Fibroblast of mammary gland (primary cell): ENCODE data around the gene P2RX2.

Source experiments
- DNase-seq: peaks from one replicate; pipeline ENCODE4 v3.0.0-alpha.2; 2010; ENCODE audit warnings: low read depth
- H3K4me3 ChIP-seq: 2 replicates; pipeline ENCODE4 v1.5.1; 2011; ENCODE audit warnings: low read depth, mild to moderate bottlenecking, low read length, moderate library complexity; ENCODE audit not compliant: control insufficient read depth
- CTCF ChIP-seq: conservative IDR thresholded peaks from 2 replicates; pipeline ENCODE4 v1.5.1; 2011; ENCODE audit warnings: low read depth, low read length, inconsistent platforms; ENCODE audit not compliant: control insufficient read depth, insufficient read depth

Gene P2RX2

GRCh38 chr12:132640936-132641335 lies 22.4 kb downstream of the P2RX2 start:
- no peak for DNase-seq
- no peak for TF ChIP-seq CTCF
- no peak overlapping the region for H3K4me3 ChIP-seq

GRCh38 chr12:132641811-132642650 lies 23.5 kb downstream of the P2RX2 start:
- TF ChIP-seq CTCF = no peak

GRCh38 chr12:132642846-132643835 lies 24.6 kb downstream of the P2RX2 start:
- DNase-seq = no peak
- no peak for TF ChIP-seq CTCF
- H3K4me3 ChIP-seq = no peak overlapping the region

More at GRCh38 chr12:132641811-132642650, 23.5 kb downstream of the P2RX2 start:
- no peak for DNase-seq
- H3K4me3 ChIP-seq = no peak overlapping the region

- DNase-seq = no peak
- TF ChIP-seq CTCF = no peak
- no peak overlapping the region for H3K4me3 ChIP-seq
Measured at GRCh38 chr12:132646850-132647249, 28.3 kb downstream of the P2RX2 start.

GRCh38 chr12:132647858-132648257 lies 29.3 kb downstream of the P2RX2 start:
- TF ChIP-seq CTCF = no peak
- DNase-seq = no peak
- H3K4me3 ChIP-seq = no peak overlapping the region

- no peak for DNase-seq
Measured at GRCh38 chr12:132648616-132649225, 30.1 kb downstream of the P2RX2 start.

More at GRCh38 chr12:132648616-132649225, 30.1 kb downstream of the P2RX2 start:
- TF ChIP-seq CTCF = no peak
- no peak overlapping the region for H3K4me3 ChIP-seq
